ENCODE data around the gene PPP1R37. TPM values are rescaled to one million over a fixed set of nuclear protein-coding genes. Genes with fewer than 3 reads are reported as not detected.

PPP1R37 gene
- total RNA-seq, 1 donor from 2014 or later, result 36.5 TPM

- no peak for DNase-seq (ENCODE audit: low read depth)
- TF ChIP-seq, protein P1, sequence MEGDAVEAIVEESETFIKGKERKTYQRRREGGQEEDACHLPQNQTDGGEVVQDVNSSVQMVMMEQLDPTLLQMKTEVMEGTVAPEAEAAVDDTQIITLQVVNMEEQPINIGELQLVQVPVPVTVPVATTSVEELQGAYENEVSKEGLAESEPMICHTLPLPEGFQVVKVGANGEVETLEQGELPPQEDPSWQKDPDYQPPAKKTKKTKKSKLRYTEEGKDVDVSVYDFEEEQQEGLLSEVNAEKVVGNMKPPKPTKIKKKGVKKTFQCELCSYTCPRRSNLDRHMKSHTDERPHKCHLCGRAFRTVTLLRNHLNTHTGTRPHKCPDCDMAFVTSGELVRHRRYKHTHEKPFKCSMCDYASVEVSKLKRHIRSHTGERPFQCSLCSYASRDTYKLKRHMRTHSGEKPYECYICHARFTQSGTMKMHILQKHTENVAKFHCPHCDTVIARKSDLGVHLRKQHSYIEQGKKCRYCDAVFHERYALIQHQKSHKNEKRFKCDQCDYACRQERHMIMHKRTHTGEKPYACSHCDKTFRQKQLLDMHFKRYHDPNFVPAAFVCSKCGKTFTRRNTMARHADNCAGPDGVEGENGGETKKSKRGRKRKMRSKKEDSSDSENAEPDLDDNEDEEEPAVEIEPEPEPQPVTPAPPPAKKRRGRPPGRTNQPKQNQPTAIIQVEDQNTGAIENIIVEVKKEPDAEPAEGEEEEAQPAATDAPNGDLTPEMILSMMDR (IDR thresholded peaks at IDR 0.05; ENCODE audit: insufficient read depth, low read length, poor library complexity, severe bottlenecking), result no peak
- Histone ChIP-seq H3K4me3 (ENCODE audit: low read depth, low read length) (no peak overlapping the region), H3K27me3 (ENCODE audit: control insufficient read depth, insufficient read depth, low read length) (peaks cover 40% of the 10 kb centered on the region), H3K36me3 (ENCODE audit: control insufficient read depth, insufficient read depth, low read length) (no peaks in the 10 kb centered on the region)
These were observed 59.7 kb downstream of the PPP1R37 start for GRCh38 chr19:45152504-45153338.

GRCh38 chr19:45153339-45154063 is 60.5 kb downstream of the PPP1R37 start:
- Histone ChIP-seq H3K36me3 (ENCODE audit: control insufficient read depth, insufficient read depth, low read length) (no peaks in the 10 kb centered on the region), H3K27me3 (ENCODE audit: control insufficient read depth, insufficient read depth, low read length) (peaks cover 46% of the 10 kb centered on the region), H3K4me3 (ENCODE audit: low read depth, low read length) (peak overlapping the region; percentile 16)
- no peak for DNase-seq (ENCODE audit: low read depth)
- TF ChIP-seq, protein P1 (IDR thresholded peaks at IDR 0.05; ENCODE audit: insufficient read depth, low read length, poor library complexity, severe bottlenecking), result no peak

- peaks cover 48% of the 10 kb centered on the region for H3K27me3 ChIP-seq (ENCODE audit: control insufficient read depth, insufficient read depth, low read length)
- no peak for DNase-seq (ENCODE audit: low read depth)
- no peaks in the 10 kb centered on the region for H3K36me3 ChIP-seq (ENCODE audit: control insufficient read depth, insufficient read depth, low read length)
- TF ChIP-seq, protein P1 (IDR thresholded peaks at IDR 0.05; ENCODE audit: insufficient read depth, low read length, poor library complexity, severe bottlenecking), result no peak
- H3K4me3 ChIP-seq (ENCODE audit: low read depth, low read length), result no peak overlapping the region
These were observed 61.3 kb downstream of the PPP1R37 start for GRCh38 chr19:45154064-45154827.

GRCh38 chr19:45156011-45156630 is 63.1 kb downstream of the PPP1R37 start:
- peaks cover 54% of the 10 kb centered on the region for H3K27me3 ChIP-seq (ENCODE audit: control insufficient read depth, insufficient read depth, low read length)
- no peaks in the 10 kb centered on the region for H3K36me3 ChIP-seq (ENCODE audit: control insufficient read depth, insufficient read depth, low read length)
- H3K4me3 ChIP-seq (ENCODE audit: low read depth, low read length), result no peak overlapping the region
- TF ChIP-seq, protein P1 (IDR thresholded peaks at IDR 0.05; ENCODE audit: insufficient read depth, low read length, poor library complexity, severe bottlenecking), result no peak
- no peak for DNase-seq (ENCODE audit: low read depth)

DNA sequence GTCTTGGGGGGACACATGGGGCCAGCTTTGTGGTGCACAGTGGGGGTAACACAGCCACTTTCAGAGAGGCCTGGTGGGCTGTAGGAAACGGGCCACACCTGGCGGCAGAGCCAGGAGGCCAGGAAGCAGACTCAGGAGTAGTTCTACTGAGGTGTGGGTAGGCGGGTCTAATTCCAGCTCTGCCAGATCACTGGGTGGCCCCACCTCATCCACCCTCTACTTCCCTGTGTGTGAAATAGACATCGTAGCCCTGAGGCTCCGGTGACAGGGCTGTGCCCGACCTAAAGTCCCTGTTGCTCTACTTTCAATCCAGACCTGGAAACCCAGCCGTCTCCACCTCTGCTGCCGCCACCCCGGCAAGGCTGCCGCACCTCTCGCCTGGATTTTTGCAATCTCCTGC is 63.8 kb downstream of the PPP1R37 start:
- H3K4me3 ChIP-seq (ENCODE audit: low read depth, low read length), result no peak overlapping the region
- H3K36me3 ChIP-seq (ENCODE audit: control insufficient read depth, insufficient read depth, low read length), result no peaks in the 10 kb centered on the region
- TF ChIP-seq, protein P1 (IDR thresholded peaks at IDR 0.05; ENCODE audit: insufficient read depth, low read length, poor library complexity, severe bottlenecking), result no peak
- H3K27me3 ChIP-seq (ENCODE audit: control insufficient read depth, insufficient read depth, low read length), result peaks cover 53% of the 10 kb centered on the region
- DNase-seq (ENCODE audit: low read depth), result no peak
